Pons (tissue), 1 donor: Measurements from ENCODE around the gene FUOM.
A peak's percentile ranks its signal among the peaks of the same experiment; 100 is the strongest.
"Not testable (repeated sequence)": the region's sequence is repeated elsewhere in the genome, so short reads cannot be mapped to it uniquely, and the experiment has no call there.

Experiments
- DNase-seq: peaks from one replicate; pipeline ENCODE4 v3.0.0-alpha.2; 2016; ENCODE audit warnings: low spot score

The FUOM gene

GRCh38 chr10:133388973-133389818, 31.4 kb upstream of the FUOM start:
- DNase-seq, result no peak

DNA sequence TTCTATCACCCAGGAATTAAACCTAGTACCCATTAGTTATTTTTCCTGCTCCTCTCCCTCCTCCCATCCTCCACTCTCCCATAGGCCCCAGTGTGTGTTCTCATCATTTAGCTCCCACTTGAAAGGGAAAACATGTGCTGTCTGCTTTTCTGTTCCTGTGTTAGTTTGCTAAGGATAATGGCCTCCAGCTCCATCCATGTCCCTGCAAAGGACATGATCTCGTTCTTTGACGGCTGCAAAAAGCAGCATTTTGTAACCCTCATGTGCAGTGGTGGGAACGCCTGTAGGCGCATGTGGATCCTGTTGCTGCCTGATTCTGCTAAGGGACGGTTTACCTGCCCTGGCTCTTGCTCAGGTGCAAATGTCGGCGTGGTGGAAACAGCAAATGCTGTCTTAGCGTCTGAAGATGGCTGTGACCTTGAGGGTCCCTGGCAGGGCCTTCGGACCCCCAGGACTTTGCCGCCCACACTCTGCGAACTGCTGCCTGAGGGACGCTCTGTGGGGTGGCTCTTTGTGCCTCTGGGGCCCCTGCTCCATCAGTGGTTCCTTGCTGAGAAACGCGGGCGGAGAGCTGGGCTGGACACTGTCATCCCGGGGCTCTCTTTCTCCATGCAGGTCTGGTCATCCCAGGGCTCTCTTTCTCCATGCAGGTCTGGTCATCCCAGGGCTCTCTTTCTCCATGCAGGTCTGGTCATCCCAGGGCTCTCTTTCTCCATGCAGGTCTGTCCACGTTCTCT, 30.6 kb upstream of the FUOM start:
- DNase-seq, result no peak

GRCh38 chr10:133386951-133387350, 29.1 kb upstream of the FUOM start:
- DNase-seq, result not testable (repeated sequence)

DNA sequence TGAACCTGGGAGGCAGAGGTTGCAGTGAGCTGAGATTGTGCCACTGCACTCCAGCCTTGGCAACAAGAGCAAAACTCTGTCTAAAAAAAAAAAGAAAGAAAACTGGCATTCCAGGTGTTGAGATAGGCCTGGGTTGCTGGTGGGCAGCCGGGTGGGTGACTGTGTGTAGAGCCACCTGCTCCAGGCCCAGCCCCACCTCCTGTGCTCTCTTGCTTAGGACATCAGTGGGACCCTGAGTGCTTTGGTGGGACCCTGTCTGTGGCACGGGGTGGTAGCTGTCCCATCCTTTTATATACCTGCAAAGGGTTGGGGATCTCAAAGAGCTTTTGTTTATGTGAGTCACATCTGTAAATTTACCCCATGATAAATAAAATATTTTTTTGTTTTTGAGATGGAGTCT, 27.4 kb upstream of the FUOM start:
- no peak for DNase-seq

GRCh38 chr10:133384071-133384470, 26.3 kb upstream of the FUOM start:
- DNase-seq, result no peak

- DNase-seq, result no peak
Measured at GRCh38 chr10:133383551-133383950, 25.7 kb upstream of the FUOM start.

DNA sequence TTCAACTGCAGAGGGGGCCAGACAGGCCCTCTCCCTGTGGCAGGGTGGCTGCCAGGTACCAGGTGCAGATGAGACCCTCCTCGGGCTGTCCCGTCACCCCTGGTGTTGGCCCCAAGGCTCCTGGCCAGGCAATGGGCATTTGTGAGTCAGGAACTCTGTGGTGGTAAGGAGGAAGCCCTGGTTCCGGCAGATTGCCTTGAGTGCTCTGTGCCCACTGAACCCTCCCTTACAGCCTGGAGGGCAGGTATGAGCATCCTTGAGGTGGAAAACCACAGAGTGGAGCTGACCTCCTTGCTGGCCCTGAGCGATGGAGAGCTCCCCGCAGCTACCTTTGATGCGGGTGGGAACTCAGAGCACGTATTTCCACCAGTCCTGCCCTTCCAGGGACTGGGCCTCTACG, 23.2 kb upstream of the FUOM start:
- no peak for DNase-seq

DNA sequence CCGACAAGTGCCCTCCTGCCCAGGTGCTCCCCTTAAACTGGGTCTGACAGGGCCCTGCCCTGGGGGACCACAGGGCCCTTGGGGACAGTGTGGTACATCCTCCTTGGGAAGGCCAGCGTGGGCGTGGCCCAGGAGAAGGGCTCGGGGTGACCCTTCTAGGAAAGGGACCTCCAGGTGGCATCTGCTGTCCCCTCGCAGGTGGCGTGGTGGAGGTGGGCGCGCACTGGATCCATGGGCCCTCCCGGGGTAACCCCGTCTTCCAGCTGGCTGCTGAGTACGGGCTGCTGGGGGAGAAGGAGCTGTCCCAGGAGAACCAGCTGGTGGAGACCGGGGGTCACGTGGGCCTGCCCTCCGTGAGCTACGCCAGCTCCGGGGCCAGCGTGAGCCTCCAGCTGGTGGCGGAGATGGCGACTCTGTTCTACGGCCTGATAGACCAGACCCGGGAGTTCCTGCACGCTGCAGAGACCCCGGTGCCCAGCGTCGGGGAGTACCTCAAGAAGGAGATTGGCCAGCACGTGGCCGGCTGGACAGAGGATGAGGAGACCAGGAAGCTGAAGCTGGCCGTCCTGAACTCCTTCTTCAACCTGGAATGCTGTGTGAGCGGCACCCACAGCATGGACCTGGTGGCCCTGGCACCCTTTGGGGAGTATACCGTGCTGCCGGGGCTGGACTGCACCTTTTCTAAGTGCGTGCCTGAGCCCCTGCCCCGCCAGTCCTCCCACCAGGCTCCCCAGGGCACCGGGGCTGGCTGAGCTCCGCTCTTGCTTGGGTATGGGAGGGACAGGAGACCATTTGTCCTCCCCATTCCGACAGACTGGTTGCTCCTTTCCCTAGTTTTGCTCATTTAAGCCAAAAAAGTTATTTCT, 22.2 kb upstream of the FUOM start:
- DNase-seq, result no peak

- DNase-seq, result no peak
Measured at GRCh38 chr10:133379152-133379800, 21.5 kb upstream of the FUOM start, which contains the start of gene PAOX. Gene PAOX, plus strand, starts transcription at chr10:133379262. Its CDS starts 55 bp downstream, at chr10:133379317.

DNA sequence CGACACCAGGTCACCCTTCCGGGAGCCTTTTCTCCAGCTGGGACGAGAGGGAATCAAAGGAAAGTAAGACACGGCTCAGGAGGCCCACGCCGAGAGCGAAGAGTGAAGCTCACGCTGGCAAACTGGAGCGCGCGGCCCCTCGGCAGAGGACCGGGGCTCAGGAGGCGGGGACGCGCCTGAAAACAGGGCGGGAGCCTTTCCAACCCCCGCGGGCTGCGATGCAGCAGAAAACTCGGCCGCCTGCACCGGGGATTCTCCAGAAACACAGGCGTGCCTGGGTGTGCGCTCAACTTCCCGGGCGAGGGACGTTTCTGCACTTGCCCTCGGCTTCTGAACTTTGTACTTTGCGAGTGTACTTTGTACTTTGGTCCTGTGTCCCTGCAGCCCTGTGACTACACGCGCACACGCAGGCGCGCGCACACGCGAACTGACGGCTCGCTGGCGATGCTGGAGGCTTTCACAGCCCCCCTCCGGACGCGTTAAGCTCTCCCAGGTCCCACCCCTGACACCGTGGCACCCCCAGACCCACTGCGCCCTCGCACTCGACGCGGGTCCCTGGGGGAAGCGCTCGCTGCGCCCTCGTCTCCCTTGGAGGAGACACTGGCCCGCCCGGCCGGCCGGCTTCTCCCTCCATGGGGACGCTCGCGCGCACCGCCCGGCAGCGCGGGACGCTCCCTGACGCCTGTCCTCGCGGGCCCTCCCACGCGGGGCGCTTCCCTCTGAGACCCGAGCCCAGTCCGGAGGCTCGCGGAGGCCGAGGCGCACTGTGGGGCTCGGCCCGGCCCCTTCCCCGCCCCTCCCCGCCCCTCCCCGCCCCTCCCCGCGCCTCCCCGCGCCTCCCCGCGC, 20.7 kb upstream of the FUOM start:
- peak; percentile 61 for DNase-seq

GRCh38 chr10:133377818-133378250, 20.0 kb upstream of the FUOM start:
- no peak for DNase-seq

- no peak for DNase-seq
Measured at GRCh38 chr10:133377025-133377817, 19.4 kb upstream of the FUOM start.

DNA sequence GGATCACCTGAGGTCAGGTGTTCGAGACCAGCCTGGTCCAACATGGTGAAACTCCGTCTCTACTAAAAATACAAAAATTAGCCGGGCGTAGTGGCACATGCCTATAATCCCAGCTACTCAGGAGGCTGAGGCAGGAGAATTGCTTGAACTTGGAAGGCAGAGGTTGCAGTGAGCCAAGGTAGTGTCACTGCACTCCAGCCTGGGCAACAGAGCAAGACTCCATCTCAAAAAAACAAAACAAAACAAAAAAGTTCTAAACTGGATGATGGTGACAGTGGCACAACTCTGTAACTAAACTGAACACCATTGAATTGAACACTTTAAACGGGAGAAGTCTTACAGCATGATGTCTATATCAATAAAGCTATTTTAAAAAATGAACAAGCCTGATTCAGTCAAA, 18.4 kb upstream of the FUOM start:
- not testable (repeated sequence) for DNase-seq

DNA sequence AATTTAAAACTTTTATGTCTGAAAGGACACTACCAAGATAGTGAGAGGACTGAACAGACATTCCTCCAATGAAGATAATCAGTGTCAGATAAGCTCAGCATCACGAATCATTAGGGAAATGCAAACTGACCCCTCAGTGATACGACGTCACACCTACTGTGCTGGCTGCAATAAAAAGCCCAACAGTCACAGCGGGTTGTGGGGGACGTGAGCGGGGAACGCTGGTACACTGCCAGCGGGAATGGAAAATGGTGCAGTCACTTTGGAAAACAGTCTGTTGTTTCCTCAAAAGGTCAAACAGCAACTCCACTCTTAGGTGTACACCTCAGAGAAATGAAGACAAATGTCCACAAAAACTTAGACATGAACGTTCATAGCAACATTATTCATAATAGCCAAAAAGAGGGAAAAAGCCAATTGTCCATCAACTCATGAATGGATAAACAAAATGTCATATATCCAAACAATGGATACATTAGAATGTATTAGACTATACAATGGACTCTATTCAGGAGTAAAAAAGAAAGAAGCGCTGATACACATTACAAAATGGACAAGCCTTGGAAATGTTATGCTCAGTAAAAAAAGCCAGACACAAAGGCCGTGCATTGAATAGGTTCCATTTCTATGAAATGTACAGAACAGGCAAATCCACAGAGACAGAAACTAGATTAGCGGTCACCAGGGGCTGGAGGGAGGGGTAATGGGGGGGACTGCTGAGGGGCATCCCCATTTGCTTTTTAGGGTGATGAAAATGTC, 17.7 kb upstream of the FUOM start:
- peak; percentile 77 for DNase-seq

DNA sequence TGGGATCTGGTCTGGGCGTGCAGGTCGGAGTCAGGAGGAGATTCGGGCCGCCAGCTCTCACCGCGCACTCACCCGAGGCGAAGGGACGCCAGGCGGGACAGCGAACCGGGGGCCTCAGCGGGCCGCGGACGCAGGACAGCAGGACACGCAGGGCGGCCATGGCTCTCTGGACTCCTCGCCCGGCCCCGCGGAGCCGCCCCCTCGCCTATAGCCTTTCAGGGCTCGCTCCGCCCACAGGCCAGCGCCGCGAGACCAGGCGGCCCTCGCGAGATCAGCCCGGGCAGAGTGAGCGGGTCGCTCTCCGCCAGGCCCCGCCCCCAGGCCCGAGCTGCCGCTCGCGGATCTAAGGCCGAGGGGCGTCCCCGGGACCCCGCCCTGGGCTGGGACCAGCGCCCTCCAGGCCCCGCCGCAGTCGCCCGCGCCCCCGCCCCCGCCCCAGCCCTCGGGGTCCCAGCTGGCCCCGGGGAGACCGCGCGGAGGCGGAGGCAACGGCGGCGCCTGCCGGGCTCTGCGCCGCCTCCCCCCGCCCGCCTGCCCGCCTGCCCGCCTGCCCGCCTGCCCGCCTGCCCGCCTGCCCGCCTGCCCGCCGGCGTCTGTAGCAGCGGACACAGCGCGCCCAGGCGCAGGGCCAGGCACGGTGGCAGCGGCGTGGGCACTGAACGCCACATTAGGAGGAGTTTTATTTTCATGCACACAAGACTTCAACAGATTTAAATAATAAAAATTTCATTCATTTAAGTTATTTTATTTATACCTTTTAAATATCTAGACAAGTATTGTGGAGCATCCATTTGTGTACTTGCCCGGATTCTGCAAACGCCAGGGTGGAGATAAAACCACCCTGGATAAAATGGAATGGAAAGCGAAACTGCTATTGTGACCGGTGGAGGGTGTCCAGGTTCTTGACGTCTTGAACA, 15.6 kb upstream of the FUOM start, which contains the start of gene ECHS1:
ECHS1 (minus strand) TSS at position 181 of the 917 bp plus-strand sequence; CDS start at position 160, 21 bp downstream.
- peak; percentile 93 for DNase-seq

DNA sequence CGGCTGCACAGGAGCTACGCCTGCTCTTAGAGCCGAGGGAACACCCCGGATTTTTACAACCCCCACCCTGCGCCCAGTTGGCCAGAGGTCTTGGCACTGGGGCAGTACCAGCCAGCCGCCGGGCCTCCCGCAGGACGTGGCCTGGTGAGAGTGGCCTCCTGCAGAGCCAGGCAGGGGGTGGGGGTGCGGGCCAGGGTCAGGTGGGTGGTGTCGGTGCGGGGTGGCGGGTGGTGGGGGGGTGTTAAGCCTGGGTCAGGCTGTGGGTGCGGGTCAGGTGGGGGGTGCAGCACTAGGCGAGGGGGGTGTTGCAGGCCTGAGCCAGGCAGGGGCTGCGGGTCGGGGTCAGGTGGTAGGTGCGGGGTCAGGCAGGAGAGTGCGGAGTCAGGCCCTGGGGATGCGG, 14.7 kb upstream of the FUOM start:
- no peak for DNase-seq

DNA sequence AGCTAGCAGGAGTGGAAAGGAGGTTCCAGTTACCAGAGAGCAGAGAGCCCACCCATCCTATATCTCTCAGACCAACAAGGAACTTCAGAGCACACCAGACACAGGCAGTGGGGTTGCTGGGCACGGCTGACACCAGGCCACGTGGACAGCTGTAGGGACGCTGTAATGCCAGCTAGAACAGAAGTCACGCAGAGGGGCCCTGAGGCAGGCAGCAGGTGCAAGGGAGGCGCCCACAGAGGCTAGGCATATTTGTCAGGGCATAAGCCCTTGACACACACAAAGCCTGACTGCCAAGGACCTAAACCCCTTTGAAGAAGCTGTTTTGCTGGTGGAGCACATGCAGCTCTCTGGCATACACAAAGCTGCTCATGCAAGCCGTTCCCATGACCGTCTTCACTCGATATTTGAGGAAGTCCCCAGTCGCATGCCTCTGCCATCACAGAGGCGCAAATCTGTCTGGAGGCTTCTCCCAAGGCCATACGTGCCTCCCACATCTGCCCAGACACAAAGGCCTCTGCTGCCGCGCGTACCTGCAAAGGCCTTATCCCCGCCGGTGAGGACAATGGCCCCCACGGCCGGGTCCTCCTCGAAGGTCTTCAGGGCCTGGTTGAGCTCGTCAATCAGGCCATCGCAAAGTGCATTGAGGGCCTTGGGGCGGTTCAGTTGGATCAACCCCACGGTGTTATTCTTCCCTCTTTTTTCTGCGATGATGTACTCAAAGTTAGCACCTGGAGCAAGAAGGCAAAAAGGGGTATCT, 12.4 kb upstream of the FUOM start:
- DNase-seq, result no peak
